ENCODE results near the gene PRKAG2.

DNA sequence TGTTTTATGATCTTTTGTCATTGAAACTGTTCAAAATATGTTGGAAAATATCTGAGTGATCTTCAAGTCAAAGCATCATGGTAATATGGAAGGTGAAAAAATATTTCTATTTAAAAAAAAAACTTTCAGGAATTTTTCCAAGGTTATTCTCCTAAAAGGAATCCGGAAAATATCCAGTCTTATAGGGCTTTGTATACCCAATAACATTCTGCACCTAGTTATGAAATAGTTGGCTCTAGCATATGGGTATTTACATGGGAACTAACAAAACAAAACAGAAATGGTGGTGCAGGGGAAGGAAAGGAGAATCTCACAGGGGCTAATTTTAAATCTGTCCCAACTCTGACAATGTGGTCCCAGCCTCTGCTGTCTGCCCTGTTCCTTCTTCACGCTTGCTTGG, 190.1 kb downstream of the PRKAG2 start:
- no peak for TF ChIP-seq EZH2 (IDR thresholded peaks at IDR 0.05; ENCODE audit: borderline replicate concordance, low read length)
- TF ChIP-seq, protein P1, sequence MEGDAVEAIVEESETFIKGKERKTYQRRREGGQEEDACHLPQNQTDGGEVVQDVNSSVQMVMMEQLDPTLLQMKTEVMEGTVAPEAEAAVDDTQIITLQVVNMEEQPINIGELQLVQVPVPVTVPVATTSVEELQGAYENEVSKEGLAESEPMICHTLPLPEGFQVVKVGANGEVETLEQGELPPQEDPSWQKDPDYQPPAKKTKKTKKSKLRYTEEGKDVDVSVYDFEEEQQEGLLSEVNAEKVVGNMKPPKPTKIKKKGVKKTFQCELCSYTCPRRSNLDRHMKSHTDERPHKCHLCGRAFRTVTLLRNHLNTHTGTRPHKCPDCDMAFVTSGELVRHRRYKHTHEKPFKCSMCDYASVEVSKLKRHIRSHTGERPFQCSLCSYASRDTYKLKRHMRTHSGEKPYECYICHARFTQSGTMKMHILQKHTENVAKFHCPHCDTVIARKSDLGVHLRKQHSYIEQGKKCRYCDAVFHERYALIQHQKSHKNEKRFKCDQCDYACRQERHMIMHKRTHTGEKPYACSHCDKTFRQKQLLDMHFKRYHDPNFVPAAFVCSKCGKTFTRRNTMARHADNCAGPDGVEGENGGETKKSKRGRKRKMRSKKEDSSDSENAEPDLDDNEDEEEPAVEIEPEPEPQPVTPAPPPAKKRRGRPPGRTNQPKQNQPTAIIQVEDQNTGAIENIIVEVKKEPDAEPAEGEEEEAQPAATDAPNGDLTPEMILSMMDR (conservative IDR thresholded peaks at IDR 0.05 in 1 of 2, IDR thresholded peaks at IDR 0.05 in 1 of 2; ENCODE audit: extremely low read depth in 1 of 2, insufficient read depth in 1 of 2, low read depth in 1 of 2, low read length in 2 of 2): no peak

Measured in mammary epithelial cell (primary cell).